Astrocyte (in vitro differentiated cells and primary cell): Measurements from ENCODE around the gene LIN37. TPM values are rescaled to one million over a fixed set of nuclear protein-coding genes. Genes with fewer than 3 reads are reported as not detected.
"Not testable (repeated sequence)": the region's sequence is repeated elsewhere in the genome, so short reads cannot be mapped to it uniquely, and the experiment has no call there.

ENCODE experiments used
- DNase-seq: peaks from one replicate; pipeline ENCODE4 v3.0.0-alpha.2; 2010; ENCODE audit warnings: low read depth
- FAIRE-seq: peaks from 2 replicates; lab custom pipeline; 2011; peaks lifted over from hg19 to GRCh38; lab: Jason Lieb, UNC
- H2AFZ ChIP-seq: 2 replicates; pipeline ENCODE4 v1.6.0; 2012; ENCODE audit warnings: low read depth, low read length, inconsistent platforms
- H3K27ac ChIP-seq: 2 replicates; pipeline ENCODE4 v1.5.1; 2011; ENCODE audit warnings: low read depth, low read length, inconsistent platforms
- H3K27me3 ChIP-seq: 2 replicates; pipeline ENCODE4 v1.6.0; 2011; ENCODE audit warnings: low read length, inconsistent platforms; ENCODE audit not compliant: insufficient read depth
- H3K36me3 ChIP-seq: 2 replicates; pipeline ENCODE4 v1.5.1; 2011; ENCODE audit warnings: low read length, inconsistent platforms; ENCODE audit not compliant: insufficient read depth
- H3K4me1 ChIP-seq: 2 replicates; pipeline ENCODE4 v1.5.1; 2011; ENCODE audit warnings: low read length, inconsistent platforms; ENCODE audit not compliant: insufficient read depth
- H3K4me2 ChIP-seq: 2 replicates; pipeline ENCODE4 v1.6.0; 2012; ENCODE audit warnings: low read length, inconsistent platforms
- H3K4me3 ChIP-seq: 2 replicates; pipeline ENCODE4 v1.5.1; 2011; ENCODE audit warnings: low read depth, mild to moderate bottlenecking, low read length, inconsistent platforms; ENCODE audit not compliant: insufficient read depth
- H3K79me2 ChIP-seq: 2 replicates; pipeline ENCODE4 v1.6.0; 2012; ENCODE audit warnings: mild to moderate bottlenecking, low read length, inconsistent platforms; ENCODE audit not compliant: insufficient read depth
- H3K9ac ChIP-seq: 2 replicates; pipeline ENCODE4 v1.6.0; 2012; ENCODE audit warnings: mild to moderate bottlenecking, low read length, inconsistent platforms
- H3K9me3 ChIP-seq: 2 replicates; pipeline ENCODE4 v1.5.1; 2012; ENCODE audit warnings: low read depth, mild to moderate bottlenecking, low read length, inconsistent platforms; ENCODE audit not compliant: insufficient read depth
- H4K20me1 ChIP-seq: 2 replicates; pipeline ENCODE4 v1.6.0; 2012; ENCODE audit warnings: low read length, inconsistent platforms; ENCODE audit not compliant: insufficient read depth
- H3K27ac Mint-ChIP-seq: one replicate; pipeline ENCODE4 v1.8.0; 2021; ENCODE audit warnings: mild to moderate bottlenecking, mixed read lengths; ENCODE audit not compliant: unreplicated experiment
- H3K27me3 Mint-ChIP-seq: one replicate; pipeline ENCODE4 v1.8.0; 2021; ENCODE audit warnings: low read depth, mixed read lengths; ENCODE audit not compliant: unreplicated experiment
- H3K36me3 Mint-ChIP-seq: one replicate; pipeline ENCODE4 v1.8.0; 2021; ENCODE audit warnings: low read depth, mixed read lengths; ENCODE audit not compliant: unreplicated experiment
- H3K4me1 Mint-ChIP-seq: one replicate; pipeline ENCODE4 v1.8.0; 2021; ENCODE audit warnings: low read depth, mixed read lengths; ENCODE audit not compliant: unreplicated experiment
- H3K4me3 Mint-ChIP-seq: one replicate; pipeline ENCODE4 v1.8.0; 2021; ENCODE audit warnings: mild to moderate bottlenecking, moderate library complexity, mixed read lengths; ENCODE audit not compliant: unreplicated experiment
- H3K9me3 Mint-ChIP-seq: one replicate; pipeline ENCODE4 v1.8.0; 2021; ENCODE audit warnings: mild to moderate bottlenecking, mixed read lengths; ENCODE audit not compliant: unreplicated experiment
- EZH2 ChIP-seq: IDR thresholded peaks from 2 replicates; pipeline ENCODE4 v1.6.1; 2012; ENCODE audit warnings: mild to moderate bottlenecking, low read length, inconsistent platforms; ENCODE audit not compliant: insufficient read depth
- total RNA-seq: library from RNA; stranded (reverse); gene quantifications from 2 replicates; pipeline ENCODE4 v1.2.1, GENCODE V29; 2021
- TF ChIP-seq, protein P1 (sequence below): IDR thresholded peaks from 2 replicates; pipeline ENCODE4 v1.5.1; 2011; ENCODE audit warnings: low read depth, mild to moderate bottlenecking, inconsistent platforms, low read length, moderate library complexity; ENCODE audit not compliant: insufficient read depth

Gene LIN37
- total RNA-seq, 1 donor from 2014 or later, result 15.6 TPM

DNA sequence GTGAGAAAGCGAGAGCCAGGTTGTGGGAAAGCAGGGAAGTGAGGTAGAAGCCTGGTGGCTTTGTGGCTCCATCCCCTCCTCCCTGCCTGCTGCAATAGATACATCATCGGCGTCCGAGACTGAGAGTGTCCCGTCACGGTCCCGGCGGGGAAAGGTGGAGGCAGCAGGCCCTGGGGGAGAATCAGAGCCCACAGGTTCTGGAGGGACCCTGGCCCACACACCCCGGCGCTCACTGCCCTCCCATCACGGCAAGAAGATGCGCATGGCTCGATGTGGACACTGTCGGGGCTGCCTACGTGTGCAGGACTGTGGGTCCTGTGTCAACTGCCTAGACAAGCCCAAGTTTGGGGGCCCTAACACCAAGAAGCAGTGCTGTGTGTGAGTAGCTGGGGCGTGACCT is 25.5 kb upstream of the LIN37 start:
- Histone ChIP-seq H3K36me3 (peaks cover 26% of the 10 kb centered on the region), H4K20me1 (peaks cover 75% of the 10 kb centered on the region), H3K27me3 (no peaks in the 10 kb centered on the region), H3K79me2 (peaks cover 41% of the 10 kb centered on the region), H3K9me3 (no peaks in the 10 kb centered on the region), H3K4me1 (peaks cover 8% of the 10 kb centered on the region), H3K4me3 (no peak overlapping the region), H3K9ac (no peak overlapping the region), H2AFZ (no peak overlapping the region), H3K4me2 (no peak overlapping the region), H3K27ac (no peak overlapping the region)
- H3K9me3 Mint-ChIP-seq, result no peaks in the 10 kb centered on the region
- H3K36me3 Mint-ChIP-seq, result peaks cover 6% of the 10 kb centered on the region
- no peak overlapping the region for H3K27ac Mint-ChIP-seq
- FAIRE-seq (no peak), DNase-seq (no peak)
- H3K4me3 Mint-ChIP-seq, result no peak overlapping the region
- H3K27me3 Mint-ChIP-seq, result no peaks in the 10 kb centered on the region
- no peak for TF ChIP-seq EZH2
- TF ChIP-seq, protein P1, sequence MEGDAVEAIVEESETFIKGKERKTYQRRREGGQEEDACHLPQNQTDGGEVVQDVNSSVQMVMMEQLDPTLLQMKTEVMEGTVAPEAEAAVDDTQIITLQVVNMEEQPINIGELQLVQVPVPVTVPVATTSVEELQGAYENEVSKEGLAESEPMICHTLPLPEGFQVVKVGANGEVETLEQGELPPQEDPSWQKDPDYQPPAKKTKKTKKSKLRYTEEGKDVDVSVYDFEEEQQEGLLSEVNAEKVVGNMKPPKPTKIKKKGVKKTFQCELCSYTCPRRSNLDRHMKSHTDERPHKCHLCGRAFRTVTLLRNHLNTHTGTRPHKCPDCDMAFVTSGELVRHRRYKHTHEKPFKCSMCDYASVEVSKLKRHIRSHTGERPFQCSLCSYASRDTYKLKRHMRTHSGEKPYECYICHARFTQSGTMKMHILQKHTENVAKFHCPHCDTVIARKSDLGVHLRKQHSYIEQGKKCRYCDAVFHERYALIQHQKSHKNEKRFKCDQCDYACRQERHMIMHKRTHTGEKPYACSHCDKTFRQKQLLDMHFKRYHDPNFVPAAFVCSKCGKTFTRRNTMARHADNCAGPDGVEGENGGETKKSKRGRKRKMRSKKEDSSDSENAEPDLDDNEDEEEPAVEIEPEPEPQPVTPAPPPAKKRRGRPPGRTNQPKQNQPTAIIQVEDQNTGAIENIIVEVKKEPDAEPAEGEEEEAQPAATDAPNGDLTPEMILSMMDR, result no peak
- peaks cover 4% of the 10 kb centered on the region for H3K4me1 Mint-ChIP-seq

DNA sequence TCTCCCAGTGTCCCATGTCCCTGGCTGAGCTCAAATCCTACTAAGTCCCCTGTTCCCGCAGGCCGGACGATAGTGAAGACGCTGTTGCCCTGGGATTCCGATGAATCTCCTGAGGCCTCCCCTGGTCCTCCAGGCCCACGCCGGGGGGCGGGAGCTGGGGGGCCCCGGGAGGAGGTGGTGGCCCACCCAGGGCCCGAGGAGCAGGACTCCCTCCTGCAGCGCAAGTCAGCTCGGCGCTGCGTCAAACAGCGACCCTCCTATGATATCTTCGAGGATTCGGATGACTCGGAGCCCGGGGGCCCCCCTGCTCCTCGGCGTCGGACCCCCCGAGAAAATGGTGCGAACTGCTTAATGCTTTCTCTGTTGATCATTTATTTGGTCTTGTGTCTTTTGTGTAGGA is 24.7 kb upstream of the LIN37 start:
- Histone ChIP-seq H4K20me1 (peaks cover 75% of the 10 kb centered on the region), H2AFZ (no peak overlapping the region), H3K79me2 (peaks cover 35% of the 10 kb centered on the region), H3K27ac (no peak overlapping the region), H3K9ac (no peak overlapping the region), H3K36me3 (peaks cover 29% of the 10 kb centered on the region), H3K27me3 (no peaks in the 10 kb centered on the region), H3K9me3 (no peaks in the 10 kb centered on the region), H3K4me3 (no peak overlapping the region), H3K4me2 (no peak overlapping the region), H3K4me1 (peaks cover 8% of the 10 kb centered on the region)
- no peak overlapping the region for H3K27ac Mint-ChIP-seq
- H3K4me1 Mint-ChIP-seq, result peaks cover 4% of the 10 kb centered on the region
- H3K27me3 Mint-ChIP-seq, result no peaks in the 10 kb centered on the region
- DNase-seq (no peak), FAIRE-seq (no peak)
- TF ChIP-seq EZH2, result no peak
- TF ChIP-seq, protein P1, result no peak
- no peaks in the 10 kb centered on the region for H3K9me3 Mint-ChIP-seq
- H3K4me3 Mint-ChIP-seq, result no peak overlapping the region
- peaks cover 6% of the 10 kb centered on the region for H3K36me3 Mint-ChIP-seq

DNA sequence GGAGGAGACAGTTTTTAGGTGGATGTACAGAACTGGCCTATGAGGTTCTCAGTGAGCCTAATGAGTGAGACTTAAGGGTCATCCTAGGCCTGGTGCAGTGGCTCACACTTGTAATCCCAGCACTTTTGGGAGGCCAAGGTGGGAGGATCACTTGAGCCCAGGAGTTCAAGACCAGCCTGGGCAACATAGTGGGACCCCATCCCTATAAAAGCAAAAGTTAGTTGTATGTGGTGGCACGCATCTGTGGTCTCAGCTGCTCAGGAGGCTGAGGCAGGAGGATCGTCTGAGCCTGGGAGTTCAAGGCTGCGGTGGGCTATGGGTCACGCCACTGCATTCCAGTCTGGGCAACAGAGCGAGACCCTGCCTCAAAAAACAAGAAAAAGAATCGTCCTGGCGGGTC is 24.2 kb upstream of the LIN37 start:
- H3K4me3 Mint-ChIP-seq, H3K9me3 Mint-ChIP-seq, DNase-seq, H3K27me3 Mint-ChIP-seq, H3K36me3 Mint-ChIP-seq, H2AFZ ChIP-seq, H3K9ac ChIP-seq, FAIRE-seq, H3K4me1 ChIP-seq, H3K4me2 ChIP-seq, H3K4me1 Mint-ChIP-seq, H3K27ac ChIP-seq, H3K27ac Mint-ChIP-seq, H3K9me3 ChIP-seq, H3K27me3 ChIP-seq, H3K4me3 ChIP-seq: not testable (repeated sequence)
- Histone ChIP-seq H3K36me3 (peaks cover 33% of the 10 kb centered on the region), H4K20me1 (peaks cover 75% of the 10 kb centered on the region), H3K79me2 (peaks cover 31% of the 10 kb centered on the region)
